ENCODE data around the gene SAMD13. TPM values are rescaled to one million over a fixed set of nuclear protein-coding genes. Genes with fewer than 3 reads are reported as not detected.

The SAMD13 gene
- total and polyA plus RNA-seq, 9 donors = 0.24 to 2.9 (median 0.63) TPM; not detected in 2

DNA sequence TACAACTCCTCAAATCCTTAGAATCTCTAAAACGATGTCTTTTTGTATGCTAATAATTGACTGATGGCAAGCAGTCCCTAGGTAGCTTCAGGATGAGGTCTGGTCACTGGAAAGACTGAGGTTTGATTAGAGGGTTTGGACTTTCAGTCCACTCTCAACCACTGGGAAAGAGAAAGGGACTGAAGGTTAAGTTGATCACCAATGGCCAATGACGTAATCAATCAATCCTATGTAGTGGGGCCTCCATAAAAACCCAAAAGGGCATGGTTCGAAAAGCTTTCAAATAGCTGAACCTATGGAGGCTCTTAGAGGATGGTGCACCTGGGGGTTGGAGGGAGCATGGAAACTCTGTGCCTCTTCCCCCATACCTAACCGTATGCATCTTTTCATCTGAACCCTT, 57.2 kb downstream of the SAMD13 start:
- TF ChIP-seq, protein P1, sequence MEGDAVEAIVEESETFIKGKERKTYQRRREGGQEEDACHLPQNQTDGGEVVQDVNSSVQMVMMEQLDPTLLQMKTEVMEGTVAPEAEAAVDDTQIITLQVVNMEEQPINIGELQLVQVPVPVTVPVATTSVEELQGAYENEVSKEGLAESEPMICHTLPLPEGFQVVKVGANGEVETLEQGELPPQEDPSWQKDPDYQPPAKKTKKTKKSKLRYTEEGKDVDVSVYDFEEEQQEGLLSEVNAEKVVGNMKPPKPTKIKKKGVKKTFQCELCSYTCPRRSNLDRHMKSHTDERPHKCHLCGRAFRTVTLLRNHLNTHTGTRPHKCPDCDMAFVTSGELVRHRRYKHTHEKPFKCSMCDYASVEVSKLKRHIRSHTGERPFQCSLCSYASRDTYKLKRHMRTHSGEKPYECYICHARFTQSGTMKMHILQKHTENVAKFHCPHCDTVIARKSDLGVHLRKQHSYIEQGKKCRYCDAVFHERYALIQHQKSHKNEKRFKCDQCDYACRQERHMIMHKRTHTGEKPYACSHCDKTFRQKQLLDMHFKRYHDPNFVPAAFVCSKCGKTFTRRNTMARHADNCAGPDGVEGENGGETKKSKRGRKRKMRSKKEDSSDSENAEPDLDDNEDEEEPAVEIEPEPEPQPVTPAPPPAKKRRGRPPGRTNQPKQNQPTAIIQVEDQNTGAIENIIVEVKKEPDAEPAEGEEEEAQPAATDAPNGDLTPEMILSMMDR (IDR thresholded peaks at IDR 0.05) = no peak
- TF ChIP-seq EP300 (IDR thresholded peaks at IDR 0.05) = no peak
- TF ChIP-seq POLR2A (IDR thresholded peaks at IDR 0.05) = no peak
- DNase-seq = no peak
- intact Hi-C loops (cut with DNase I) = no loop called here
- WGBS, 3 donors = 88 to 91% (median 89%) methylated on average over 4 of the region's 4 CpGs
- H3K36me3 ChIP-seq = no peaks in the 10 kb centered on the region
- no peak overlapping the region for H3K4me3 ChIP-seq
- H3K27ac ChIP-seq = no peak overlapping the region
- H3K4me1 ChIP-seq (ENCODE audit: insufficient read depth) = no peaks in the 10 kb centered on the region
- H3K27me3 ChIP-seq = no peaks in the 10 kb centered on the region
- H3K9me3 ChIP-seq = no peaks in the 10 kb centered on the region

DNA sequence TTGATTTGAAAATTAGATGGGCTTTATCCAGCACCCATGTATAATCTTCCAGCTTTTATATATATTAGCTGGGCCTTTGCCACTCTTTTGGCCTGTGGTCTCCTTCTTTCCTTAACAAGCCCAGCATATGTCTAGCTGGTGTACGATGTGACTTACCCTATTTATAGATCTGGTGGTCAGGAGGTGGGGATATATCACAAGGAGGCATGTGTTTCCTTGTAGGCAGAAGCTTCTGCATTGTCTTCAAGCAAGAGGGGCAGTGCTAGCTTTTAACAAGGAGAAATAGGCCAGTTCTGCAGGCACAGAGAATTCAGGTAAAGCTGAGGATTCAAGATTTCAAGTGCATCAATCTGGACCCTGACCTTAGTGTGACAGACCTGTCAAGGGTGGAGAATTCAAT, 58.8 kb downstream of the SAMD13 start:
- intact Hi-C loops (cut with DNase I) = no loop called here
- Histone ChIP-seq H3K9me3 (no peaks in the 10 kb centered on the region), H3K4me3 (no peak overlapping the region), H3K27ac (no peak overlapping the region), H3K4me1 (ENCODE audit: insufficient read depth) (no peaks in the 10 kb centered on the region), H3K27me3 (no peaks in the 10 kb centered on the region), H3K36me3 (no peaks in the 10 kb centered on the region)
- no peak for DNase-seq
- TF ChIP-seq, protein P1 (IDR thresholded peaks at IDR 0.05) = no peak
- no peak for TF ChIP-seq POLR2A (IDR thresholded peaks at IDR 0.05)
- no peak for TF ChIP-seq EP300 (IDR thresholded peaks at IDR 0.05)
- WGBS, 3 donors = 73 to 100% (median 86%) methylated on average over 1 of the region's 1 CpG

DNA sequence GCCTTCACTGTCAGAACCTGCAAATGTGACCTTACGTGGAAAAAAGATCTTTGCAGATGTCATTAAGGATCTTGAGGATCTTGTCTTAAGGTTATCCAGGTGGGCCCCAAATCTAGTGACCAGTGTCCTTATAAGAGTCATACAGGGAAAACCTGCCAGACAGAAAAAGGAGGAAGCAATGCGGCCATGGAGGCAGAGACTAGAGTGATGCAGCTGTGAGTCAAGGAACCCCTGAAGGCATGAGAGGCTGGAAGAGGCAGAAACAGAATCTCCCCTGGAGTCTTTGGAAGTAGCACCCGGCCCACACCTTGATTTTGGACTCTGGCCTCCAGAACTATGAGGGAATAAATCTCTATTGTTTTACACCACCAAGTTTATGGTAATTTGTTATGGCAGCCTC, 60.3 kb downstream of the SAMD13 start:
- Histone ChIP-seq H3K27ac (no peak overlapping the region), H3K4me3 (no peak overlapping the region), H3K27me3 (no peaks in the 10 kb centered on the region), H3K9me3 (no peaks in the 10 kb centered on the region), H3K36me3 (no peaks in the 10 kb centered on the region), H3K4me1 (ENCODE audit: insufficient read depth) (no peaks in the 10 kb centered on the region)
- intact Hi-C loops (cut with DNase I) = no loop called here
- TF ChIP-seq, protein P1 (IDR thresholded peaks at IDR 0.05) = no peak
- DNase-seq = no peak
- 91 to 95% (median 93%) methylated on average over 3 of the region's 3 CpGs for WGBS, 3 donors

DNA sequence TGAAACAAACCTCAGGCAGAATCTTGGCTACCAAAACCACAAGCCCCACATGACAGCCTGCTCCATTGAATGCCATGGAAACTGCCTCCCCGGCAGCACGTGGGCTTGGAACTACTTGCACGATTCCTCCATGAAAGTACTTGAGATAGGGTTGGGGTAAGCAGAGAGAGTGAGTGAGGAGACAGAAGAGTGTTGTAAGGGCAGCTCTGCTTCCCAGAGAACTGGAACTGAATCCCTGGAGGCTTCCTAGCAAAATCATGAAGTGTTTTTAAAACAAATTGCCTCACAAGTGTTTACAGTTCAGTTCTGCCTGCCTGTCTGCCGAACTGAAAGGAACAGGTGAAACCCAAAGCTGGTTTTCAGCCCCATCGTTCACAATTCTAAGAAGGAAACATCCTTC, 61.5 kb downstream of the SAMD13 start:
- TF ChIP-seq, protein P1 (IDR thresholded peaks at IDR 0.05) = no peak
- TF ChIP-seq EP300 (IDR thresholded peaks at IDR 0.05) (no peak), POLR2A (IDR thresholded peaks at IDR 0.05) (no peak)
- no peaks in the 10 kb centered on the region for H3K27me3 ChIP-seq
- no peak overlapping the region for H3K27ac ChIP-seq
- WGBS, 3 donors = 31 to 42% (median 33%) methylated on average over 5 of the region's 5 CpGs
- H3K36me3 ChIP-seq = no peaks in the 10 kb centered on the region
- no peaks in the 10 kb centered on the region for H3K9me3 ChIP-seq
- no peak for DNase-seq
- H3K4me3 ChIP-seq = no peak overlapping the region
- intact Hi-C loops (cut with DNase I) = no loop called here
- no peaks in the 10 kb centered on the region for H3K4me1 ChIP-seq (ENCODE audit: insufficient read depth)

DNA sequence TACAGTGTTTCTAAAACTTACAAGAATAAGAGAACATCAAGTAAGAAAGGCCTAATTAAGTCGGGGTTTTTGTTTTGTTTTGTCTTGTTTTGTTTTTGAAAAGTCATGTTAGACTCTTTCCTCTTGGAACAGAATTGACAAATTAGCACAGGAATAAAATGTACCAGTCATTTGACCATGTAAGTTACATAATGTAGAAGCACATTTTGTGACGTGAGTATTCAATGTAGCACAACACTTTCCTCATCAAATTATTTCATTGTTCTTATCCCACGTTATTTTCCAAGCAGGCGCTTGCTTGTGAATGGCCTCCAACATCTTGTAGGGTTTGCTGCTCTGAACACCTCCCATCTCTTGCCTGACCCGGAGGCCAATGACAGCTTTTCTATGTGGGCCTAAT, 62.1 kb downstream of the SAMD13 start:
- H3K4me3 ChIP-seq = no peak overlapping the region
- no peaks in the 10 kb centered on the region for H3K36me3 ChIP-seq
- H3K27me3 ChIP-seq = no peaks in the 10 kb centered on the region
- no peak overlapping the region for H3K27ac ChIP-seq
- 51 to 56% (median 55%) methylated on average over 5 of the region's 5 CpGs for whole genome bisulfite sequencing, 3 donors
- no peak for DNase-seq
- no peaks in the 10 kb centered on the region for H3K9me3 ChIP-seq
- H3K4me1 ChIP-seq (ENCODE audit: insufficient read depth) = no peaks in the 10 kb centered on the region
- intact Hi-C loops (cut with DNase I) = no loop called here
- TF ChIP-seq, protein P1 (IDR thresholded peaks at IDR 0.05) = no peak
- TF ChIP-seq POLR2A (IDR thresholded peaks at IDR 0.05) (no peak), EP300 (IDR thresholded peaks at IDR 0.05) (no peak)
